ENCODE results near the gene MMP15. TPM values are rescaled to one million over a fixed set of nuclear protein-coding genes. Genes with fewer than 3 reads are reported as not detected.

MMP15 gene
- total RNA-seq, 4 donors from 2014 or later: under 0.01 to 12.5 (median 2.6) TPM

DNA sequence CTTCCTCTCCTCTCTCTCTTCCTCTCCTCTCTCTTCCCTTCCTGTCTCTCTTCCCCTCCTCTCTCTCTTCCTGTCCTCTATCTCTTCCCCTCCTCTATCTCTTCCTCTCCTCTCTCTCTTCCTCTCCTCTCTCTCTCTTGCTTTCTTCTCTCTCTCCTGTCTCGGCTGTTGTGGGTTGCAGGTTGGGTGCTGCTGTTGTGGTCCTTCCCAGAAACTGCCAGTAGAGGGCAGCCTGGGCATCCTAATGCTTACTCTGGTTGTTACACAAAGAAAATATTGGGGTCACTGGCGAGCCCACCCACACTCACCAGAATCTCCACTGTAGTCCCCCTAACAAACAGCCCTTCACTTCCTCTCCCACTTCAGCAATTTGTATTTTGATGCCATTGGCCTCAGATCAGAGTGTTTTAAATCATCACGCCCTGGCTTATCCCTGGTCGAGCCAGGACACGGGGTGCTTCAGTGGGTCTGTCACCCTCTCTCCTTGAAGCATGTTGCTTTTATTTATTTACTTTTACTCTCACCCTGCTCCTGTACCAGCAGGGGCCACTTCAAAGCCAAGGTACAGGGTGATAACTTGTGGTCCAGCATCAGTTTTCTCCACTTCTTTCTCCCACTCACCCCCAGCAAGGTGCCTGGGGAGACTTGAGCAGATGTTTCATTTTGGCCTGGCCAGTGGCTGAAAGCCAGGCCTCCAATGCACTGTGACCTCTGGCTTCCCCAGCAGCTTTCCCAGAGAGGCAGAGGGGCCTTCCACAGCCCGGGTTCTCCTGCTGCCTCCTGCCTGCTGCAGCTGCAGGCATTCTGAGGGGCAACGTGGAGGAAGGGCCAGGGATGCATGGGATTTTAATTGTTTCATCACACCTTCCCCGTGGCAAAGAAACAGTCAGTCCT, 4.7 kb upstream of the MMP15 start:
- peak; percentile 54 to 66 for DNase-seq
- no peak overlapping the region for H3K27ac ChIP-seq
- H3K9me3 ChIP-seq: no peaks in the 10 kb centered on the region
- intact Hi-C loops (cut with DNase I; ENCODE audit: low total_unique reads): loop anchor here (5.0 kb wide), 1 partner anchor 106 kb away; the partner anchor contains the start of gene CFAP20
- TF ChIP-seq POLR2A (IDR thresholded peaks at IDR 0.05) (no peak), CTCF (IDR thresholded peaks at IDR 0.05) (peak; percentile 71 to 79 (median 74))
- H3K36me3 ChIP-seq: no peaks in the 10 kb centered on the region
- H3K4me1 ChIP-seq: peaks cover 0 to 12% of the 10 kb centered on the region in 2 donors
- no peaks in the 10 kb centered on the region for H3K27me3 ChIP-seq
- no peak overlapping the region for H3K4me3 ChIP-seq

DNA sequence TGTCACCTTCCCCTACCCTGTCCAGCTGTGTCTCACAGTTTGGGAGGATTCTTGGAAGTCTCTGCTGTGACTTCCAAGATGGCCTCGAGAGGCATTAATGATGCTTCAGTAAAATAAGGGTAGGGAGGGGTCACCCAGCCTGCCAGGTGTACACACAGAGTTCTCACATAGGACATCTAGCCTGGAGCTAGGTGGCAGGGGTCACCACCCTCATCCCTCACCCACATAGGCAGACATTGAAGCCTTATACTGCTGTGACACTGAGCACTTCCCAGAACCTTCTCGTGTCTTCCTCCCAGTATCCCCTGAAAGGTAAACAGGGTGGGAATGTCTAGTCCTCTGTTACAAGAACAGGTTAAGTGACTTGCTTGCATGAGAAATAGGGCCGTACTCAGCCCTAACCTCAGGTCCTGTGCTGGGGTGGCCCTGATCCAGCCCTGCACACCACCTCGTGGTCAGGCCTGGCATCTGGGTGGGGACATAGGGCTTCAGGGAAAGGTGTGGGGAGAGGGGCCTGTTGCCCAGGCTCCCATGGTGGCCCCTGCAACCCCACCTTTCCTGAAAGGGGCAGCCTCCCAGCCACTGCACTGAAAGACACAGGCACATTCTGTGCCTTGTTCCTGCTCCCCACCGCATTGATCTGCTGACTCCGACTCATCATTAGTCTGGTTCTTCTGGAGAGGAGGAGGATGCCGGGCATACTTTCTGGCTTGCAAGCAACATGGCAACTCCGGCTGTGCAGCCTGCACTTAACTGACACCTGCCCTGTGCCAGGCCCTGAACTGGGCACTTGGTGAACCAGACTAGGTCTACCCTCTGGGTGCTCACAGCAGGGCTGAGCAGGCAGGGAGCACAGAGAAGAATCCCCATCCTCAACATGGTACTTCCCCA, 3.6 kb upstream of the MMP15 start:
- H3K27me3 ChIP-seq: no peaks in the 10 kb centered on the region
- no peak overlapping the region for H3K4me3 ChIP-seq
- peak overlapping the region in 1 of 2 donors; percentile 10 for H3K27ac ChIP-seq
- intact Hi-C loops (cut with DNase I; ENCODE audit: low total_unique reads): loop anchor here (5.0 kb wide), 1 partner anchor 105 kb away; the partner anchor contains the start of gene CFAP20
- H3K9me3 ChIP-seq: no peaks in the 10 kb centered on the region
- H3K36me3 ChIP-seq: no peaks in the 10 kb centered on the region
- peaks cover 0 to 12% of the 10 kb centered on the region in 2 donors for H3K4me1 ChIP-seq
- TF ChIP-seq POLR2A (IDR thresholded peaks at IDR 0.05) (no peak), CTCF (IDR thresholded peaks at IDR 0.05) (no peak)
- DNase-seq: no peak

- Histone ChIP-seq H3K4me3 (no peak overlapping the region), H3K4me1 (peaks cover 0 to 12% of the 10 kb centered on the region in 2 donors)
Measured at GRCh38 chr16:58022601-58023371, 2.8 kb upstream of the MMP15 start.

More at GRCh38 chr16:58022601-58023371, 2.8 kb upstream of the MMP15 start:
- peak; percentile 72 to 82 for DNase-seq
- intact Hi-C loops (cut with DNase I; ENCODE audit: low total_unique reads): loop anchor here (5.0 kb wide), 1 partner anchor 105 kb away; the partner anchor contains the start of gene CFAP20
- no peaks in the 10 kb centered on the region for H3K36me3 ChIP-seq
- H3K27ac ChIP-seq: peak overlapping the region; percentile 31 to 55
- H3K27me3 ChIP-seq: no peaks in the 10 kb centered on the region
- no peaks in the 10 kb centered on the region for H3K9me3 ChIP-seq
- TF ChIP-seq POLR2A (IDR thresholded peaks at IDR 0.05): no peak
- TF ChIP-seq CTCF (IDR thresholded peaks at IDR 0.05): no peak

Data from uterus (tissue), 4 donors.